ENCODE results near the gene RNF17.

The RNF17 gene

GRCh38 chr13:24870380-24870760, 106.4 kb downstream of the RNF17 start (continued):
- TF ChIP-seq PRDM10 (tag by site-specific recombination; IDR thresholded peaks at IDR 0.05) (no peak), ZNF76 (tag by site-specific recombination; IDR thresholded peaks at IDR 0.05; ENCODE audit: borderline replicate concordance, low read depth) (no peak), ZNF239 (tag by site-specific recombination; IDR thresholded peaks at IDR 0.05) (no peak)

- Histone ChIP-seq H3K27ac (ENCODE audit: extremely low read depth, low read depth, low read length) (no peak overlapping the region), H3K9me3 (ENCODE audit: control insufficient read depth, insufficient read depth, low read depth, low read length) (no peaks in the 10 kb centered on the region), H3K4me1 (ENCODE audit: control insufficient read depth, insufficient read depth, low read length) (no peaks in the 10 kb centered on the region), H3K4me3 (ENCODE audit: low read depth, low read length) (no peak overlapping the region), H3K36me3 (ENCODE audit: control insufficient read depth in 2 of 2, insufficient read depth in 1 of 2, low read length in 2 of 2) (no peaks in the 10 kb centered on the region)
- TF ChIP-seq SCRT2 (tag by site-specific recombination; IDR thresholded peaks at IDR 0.05) (peak; percentile 44; the same call in 1 of the 2 replicates), ZNF10 (tag by site-specific recombination; IDR thresholded peaks at IDR 0.05) (no peak)
- CTCF ChIA-PET: interaction anchor here (0.6 kb wide), 1 partner anchor 409 kb away, joined by 5 read pairs; no protein-coding TSS in a partner anchor
- POLR2A ChIA-PET: no interaction called here
These were observed 111.6 kb downstream of the RNF17 start for GRCh38 chr13:24875566-24875965.

DNA sequence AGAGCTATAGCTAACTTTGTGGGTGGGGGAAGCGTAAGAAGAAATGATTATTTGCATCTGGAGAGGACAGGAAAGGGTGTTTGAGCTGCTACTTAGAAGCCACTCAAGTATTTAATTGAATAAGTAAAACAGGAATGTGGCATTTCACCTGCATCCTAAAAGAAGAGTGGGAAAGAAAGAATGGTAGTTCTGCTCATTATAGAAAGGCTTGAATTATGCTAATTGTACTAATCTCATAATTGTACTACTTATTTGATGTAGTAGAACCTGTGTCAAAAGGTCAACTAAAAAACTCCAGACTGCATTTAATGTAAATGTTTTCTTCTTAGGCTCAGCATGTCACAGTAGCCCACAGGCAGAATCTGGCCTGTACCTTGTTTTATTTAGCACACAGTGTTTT, 113.6 kb downstream of the RNF17 start:
- CTCF ChIA-PET: no interaction called here
- Histone ChIP-seq H3K27ac (ENCODE audit: extremely low read depth, low read depth, low read length) (no peak overlapping the region), H3K36me3 (ENCODE audit: control insufficient read depth in 2 of 2, insufficient read depth in 1 of 2, low read length in 2 of 2) (peaks cover 0 to 6% of the 10 kb centered on the region in 2 experiments; a peak in 1 of 3 replicates), H3K9me3 (ENCODE audit: control insufficient read depth, insufficient read depth, low read depth, low read length) (no peaks in the 10 kb centered on the region), H3K4me1 (ENCODE audit: control insufficient read depth, insufficient read depth, low read length) (no peaks in the 10 kb centered on the region), H3K4me3 (ENCODE audit: low read depth, low read length) (no peak overlapping the region)
- TF ChIP-seq ZFP37 (tag by site-specific recombination; IDR thresholded peaks at IDR 0.05): no peak
- TF ChIP-seq ZNF626 (tag by site-specific recombination; IDR thresholded peaks at IDR 0.05): no peak
- TF ChIP-seq, protein P1, sequence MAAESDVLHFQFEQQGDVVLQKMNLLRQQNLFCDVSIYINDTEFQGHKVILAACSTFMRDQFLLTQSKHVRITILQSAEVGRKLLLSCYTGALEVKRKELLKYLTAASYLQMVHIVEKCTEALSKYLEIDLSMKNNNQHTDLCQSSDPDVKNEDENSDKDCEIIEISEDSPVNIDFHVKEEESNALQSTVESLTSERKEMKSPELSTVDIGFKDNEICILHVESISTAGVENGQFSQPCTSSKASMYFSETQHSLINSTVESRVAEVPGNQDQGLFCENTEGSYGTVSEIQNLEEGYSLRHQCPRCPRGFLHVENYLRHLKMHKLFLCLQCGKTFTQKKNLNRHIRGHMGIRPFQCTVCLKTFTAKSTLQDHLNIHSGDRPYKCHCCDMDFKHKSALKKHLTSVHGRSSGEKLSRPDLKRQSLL (tag by site-specific recombination; IDR thresholded peaks at IDR 0.05): no peak
- no peak for TF ChIP-seq ZSCAN23 (tag by site-specific recombination; IDR thresholded peaks at IDR 0.05)
- TF ChIP-seq ZNF23 (tag by site-specific recombination; IDR thresholded peaks at IDR 0.05; ENCODE audit: borderline replicate concordance): no peak
- TF ChIP-seq ZBTB1 (tag by site-specific recombination; IDR thresholded peaks at IDR 0.05): no peak
- TF ChIP-seq, protein P2, sequence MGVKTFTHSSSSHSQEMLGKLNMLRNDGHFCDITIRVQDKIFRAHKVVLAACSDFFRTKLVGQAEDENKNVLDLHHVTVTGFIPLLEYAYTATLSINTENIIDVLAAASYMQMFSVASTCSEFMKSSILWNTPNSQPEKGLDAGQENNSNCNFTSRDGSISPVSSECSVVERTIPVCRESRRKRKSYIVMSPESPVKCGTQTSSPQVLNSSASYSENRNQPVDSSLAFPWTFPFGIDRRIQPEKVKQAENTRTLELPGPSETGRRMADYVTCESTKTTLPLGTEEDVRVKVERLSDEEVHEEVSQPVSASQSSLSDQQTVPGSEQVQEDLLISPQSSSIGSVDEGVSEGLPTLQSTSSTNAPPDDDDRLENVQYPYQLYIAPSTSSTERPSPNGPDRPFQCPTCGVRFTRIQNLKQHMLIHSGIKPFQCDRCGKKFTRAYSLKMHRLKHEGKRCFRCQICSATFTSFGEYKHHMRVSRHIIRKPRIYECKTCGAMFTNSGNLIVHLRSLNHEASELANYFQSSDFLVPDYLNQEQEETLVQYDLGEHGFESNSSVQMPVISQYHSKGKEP (tag by site-specific recombination; IDR thresholded peaks at IDR 0.05): no peak
- no peak for TF ChIP-seq KLF1 (tag by site-specific recombination; IDR thresholded peaks at IDR 0.05)
- TF ChIP-seq ZNF777 (tag by site-specific recombination; IDR thresholded peaks at IDR 0.05; ENCODE audit: borderline replicate concordance): no peak
- TF ChIP-seq, protein P3, sequence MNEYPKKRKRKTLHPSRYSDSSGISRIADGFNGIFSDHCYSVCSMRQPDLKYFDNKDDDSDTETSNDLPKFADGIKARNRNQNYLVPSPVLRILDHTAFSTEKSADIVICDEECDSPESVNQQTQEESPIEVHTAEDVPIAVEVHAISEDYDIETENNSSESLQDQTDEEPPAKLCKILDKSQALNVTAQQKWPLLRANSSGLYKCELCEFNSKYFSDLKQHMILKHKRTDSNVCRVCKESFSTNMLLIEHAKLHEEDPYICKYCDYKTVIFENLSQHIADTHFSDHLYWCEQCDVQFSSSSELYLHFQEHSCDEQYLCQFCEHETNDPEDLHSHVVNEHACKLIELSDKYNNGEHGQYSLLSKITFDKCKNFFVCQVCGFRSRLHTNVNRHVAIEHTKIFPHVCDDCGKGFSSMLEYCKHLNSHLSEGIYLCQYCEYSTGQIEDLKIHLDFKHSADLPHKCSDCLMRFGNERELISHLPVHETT (tag by site-specific recombination; IDR thresholded peaks at IDR 0.05): no peak
- no peak for TF ChIP-seq ZNF791 (tag by site-specific recombination; IDR thresholded peaks at IDR 0.05)
- TF ChIP-seq RBAK (tag by site-specific recombination; IDR thresholded peaks at IDR 0.05): no peak
- TF ChIP-seq, protein P4, sequence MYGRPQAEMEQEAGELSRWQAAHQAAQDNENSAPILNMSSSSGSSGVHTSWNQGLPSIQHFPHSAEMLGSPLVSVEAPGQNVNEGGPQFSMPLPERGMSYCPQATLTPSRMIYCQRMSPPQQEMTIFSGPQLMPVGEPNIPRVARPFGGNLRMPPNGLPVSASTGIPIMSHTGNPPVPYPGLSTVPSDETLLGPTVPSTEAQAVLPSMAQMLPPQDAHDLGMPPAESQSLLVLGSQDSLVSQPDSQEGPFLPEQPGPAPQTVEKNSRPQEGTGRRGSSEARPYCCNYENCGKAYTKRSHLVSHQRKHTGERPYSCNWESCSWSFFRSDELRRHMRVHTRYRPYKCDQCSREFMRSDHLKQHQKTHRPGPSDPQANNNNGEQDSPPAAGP (tag by site-specific recombination; IDR thresholded peaks at IDR 0.05): no peak
- POLR2A ChIA-PET: no interaction called here
